ENCODE data around the gene SYNJ2. TPM values are rescaled to one million over a fixed set of nuclear protein-coding genes. Genes with fewer than 3 reads are reported as not detected.

The SYNJ2 gene
- total RNA-seq, 2 experiments from 2014 or later: 38.2 to 38.5 TPM

- Mint-ChIP-seq H3K36me3 (ENCODE audit: low read depth) (peaks cover 34% of the 10 kb centered on the region), H3K27me3 (ENCODE audit: low read depth) (no peaks in the 10 kb centered on the region), H3K9me3 (ENCODE audit: insufficient read depth) (no peaks in the 10 kb centered on the region), H3K27ac (no peak overlapping the region), H3K4me3 (no peak overlapping the region), H3K4me1 (ENCODE audit: low read depth) (peaks cover 54% of the 10 kb centered on the region)
- ChIA-PET POLR2A (interaction anchor here (0.6 to 0.7 kb wide), 2 partner anchors 11 to 16 kb away, joined by 3 to 5 read pairs; no protein-coding TSS in a partner anchor), CTCF (interaction anchor here (1.4 to 9.8 kb wide), 3 partner anchors 9 to 285 kb away, joined by 4 to 84 read pairs (median 4); no protein-coding TSS in a partner anchor)
- ATAC-seq (no peak), DNase-seq (no peak)
Measured at GRCh38 chr6:158042245-158042798, 60.7 kb downstream of the SYNJ2 start.

GRCh38 chr6:158043008-158043407, 61.3 kb downstream of the SYNJ2 start:
- POLR2A ChIA-PET: no interaction called here
- H3K9me3 Mint-ChIP-seq (ENCODE audit: insufficient read depth): no peaks in the 10 kb centered on the region
- H3K27ac Mint-ChIP-seq: no peak overlapping the region
- no peak for DNase-seq
- H3K36me3 Mint-ChIP-seq (ENCODE audit: low read depth): peaks cover 31% of the 10 kb centered on the region
- H3K4me1 Mint-ChIP-seq (ENCODE audit: low read depth): peaks cover 59% of the 10 kb centered on the region
- no peak overlapping the region for H3K4me3 Mint-ChIP-seq
- CTCF ChIA-PET: interaction anchor here (1.4 to 9.8 kb wide), 2 partner anchors 8 to 16 kb away, joined by 4 to 84 read pairs; no protein-coding TSS in a partner anchor
- no peak for ATAC-seq
- no peaks in the 10 kb centered on the region for H3K27me3 Mint-ChIP-seq (ENCODE audit: low read depth)

- DNase-seq: no peak
- H3K4me1 Mint-ChIP-seq (ENCODE audit: low read depth): peaks cover 57% of the 10 kb centered on the region
- ChIA-PET CTCF (interaction anchor here (9.8 kb wide), 1 partner anchor 16 kb away, joined by 84 read pairs; no protein-coding TSS in a partner anchor), POLR2A (interaction anchor here (0.6 kb wide), 1 partner anchor 157 kb away, joined by 3 read pairs; no protein-coding TSS in a partner anchor)
- peaks cover 27% of the 10 kb centered on the region for H3K36me3 Mint-ChIP-seq (ENCODE audit: low read depth)
- no peak overlapping the region for H3K27ac Mint-ChIP-seq
- no peaks in the 10 kb centered on the region for H3K27me3 Mint-ChIP-seq (ENCODE audit: low read depth)
- no peak overlapping the region for H3K4me3 Mint-ChIP-seq
- H3K9me3 Mint-ChIP-seq (ENCODE audit: insufficient read depth): no peaks in the 10 kb centered on the region
- ATAC-seq: no peak
Measured at GRCh38 chr6:158043586-158044524, 62.2 kb downstream of the SYNJ2 start.

DNA sequence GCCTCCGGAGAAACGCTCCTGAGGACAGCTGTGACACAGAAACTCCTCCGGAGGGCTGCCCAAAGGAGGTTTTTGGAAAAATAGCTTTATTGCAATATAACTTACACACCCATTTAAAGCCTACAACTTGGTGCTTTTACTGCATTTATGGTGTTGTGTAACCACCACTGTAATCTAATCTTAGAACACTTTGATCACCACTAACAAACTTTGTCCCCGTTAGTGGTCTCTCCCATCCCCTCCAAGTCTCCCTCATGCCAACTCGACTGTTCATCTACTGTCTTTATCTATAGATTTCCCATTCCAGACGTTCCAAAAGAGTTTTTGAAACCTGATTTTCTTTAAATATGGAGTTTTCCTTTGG, 62.8 kb downstream of the SYNJ2 start:
- Mint-ChIP-seq H3K27me3 (ENCODE audit: low read depth) (no peaks in the 10 kb centered on the region), H3K36me3 (ENCODE audit: low read depth) (peaks cover 28% of the 10 kb centered on the region), H3K4me1 (ENCODE audit: low read depth) (peaks cover 50% of the 10 kb centered on the region), H3K9me3 (ENCODE audit: insufficient read depth) (no peaks in the 10 kb centered on the region), H3K27ac (no peak overlapping the region), H3K4me3 (no peak overlapping the region)
- ChIA-PET CTCF (interaction anchor here (9.8 kb wide), 1 partner anchor 17 kb away, joined by 84 read pairs; no protein-coding TSS in a partner anchor), POLR2A (no interaction called here)
- DNase-seq: no peak
- ATAC-seq: no peak

GRCh38 chr6:158046201-158047126, 64.8 kb downstream of the SYNJ2 start:
- Mint-ChIP-seq H3K4me3 (peak overlapping the region; percentile 27), H3K36me3 (ENCODE audit: low read depth) (peaks cover 28% of the 10 kb centered on the region), H3K27me3 (ENCODE audit: low read depth) (no peaks in the 10 kb centered on the region), H3K4me1 (ENCODE audit: low read depth) (peaks cover 32% of the 10 kb centered on the region), H3K27ac (peak overlapping the region; percentile 82), H3K9me3 (ENCODE audit: insufficient read depth) (no peaks in the 10 kb centered on the region)
- ATAC-seq: peak; percentile 56
- ChIA-PET CTCF (interaction anchor here (0.8 to 9.8 kb wide), 7 partner anchors 15 to 284 kb away, joined by 3 to 84 read pairs (median 4); no protein-coding TSS in a partner anchor), POLR2A (interaction anchor here (0.8 to 1.7 kb wide), 5 partner anchors 9 to 65 kb away, joined by 3 to 9 read pairs (median 4); partner anchors contain the start of gene SYNJ2)
- peak; percentile 56 for DNase-seq

GRCh38 chr6:158047127-158047518, 65.5 kb downstream of the SYNJ2 start:
- Mint-ChIP-seq H3K27me3 (ENCODE audit: low read depth) (no peaks in the 10 kb centered on the region), H3K27ac (peak overlapping the region; percentile 82), H3K4me1 (ENCODE audit: low read depth) (peaks cover 32% of the 10 kb centered on the region), H3K4me3 (no peak overlapping the region), H3K9me3 (ENCODE audit: insufficient read depth) (no peaks in the 10 kb centered on the region), H3K36me3 (ENCODE audit: low read depth) (peaks cover 28% of the 10 kb centered on the region)
- ATAC-seq: peak; percentile 67
- DNase-seq: peak; percentile 75
- ChIA-PET POLR2A (interaction anchor here (1.1 to 1.7 kb wide), 4 partner anchors 8 to 66 kb away, joined by 3 to 9 read pairs (median 5); partner anchors contain the start of gene SYNJ2), CTCF (interaction anchor here (1.0 to 9.8 kb wide), 4 partner anchors 20 to 174 kb away, joined by 3 to 84 read pairs (median 14); no protein-coding TSS in a partner anchor)

DNA sequence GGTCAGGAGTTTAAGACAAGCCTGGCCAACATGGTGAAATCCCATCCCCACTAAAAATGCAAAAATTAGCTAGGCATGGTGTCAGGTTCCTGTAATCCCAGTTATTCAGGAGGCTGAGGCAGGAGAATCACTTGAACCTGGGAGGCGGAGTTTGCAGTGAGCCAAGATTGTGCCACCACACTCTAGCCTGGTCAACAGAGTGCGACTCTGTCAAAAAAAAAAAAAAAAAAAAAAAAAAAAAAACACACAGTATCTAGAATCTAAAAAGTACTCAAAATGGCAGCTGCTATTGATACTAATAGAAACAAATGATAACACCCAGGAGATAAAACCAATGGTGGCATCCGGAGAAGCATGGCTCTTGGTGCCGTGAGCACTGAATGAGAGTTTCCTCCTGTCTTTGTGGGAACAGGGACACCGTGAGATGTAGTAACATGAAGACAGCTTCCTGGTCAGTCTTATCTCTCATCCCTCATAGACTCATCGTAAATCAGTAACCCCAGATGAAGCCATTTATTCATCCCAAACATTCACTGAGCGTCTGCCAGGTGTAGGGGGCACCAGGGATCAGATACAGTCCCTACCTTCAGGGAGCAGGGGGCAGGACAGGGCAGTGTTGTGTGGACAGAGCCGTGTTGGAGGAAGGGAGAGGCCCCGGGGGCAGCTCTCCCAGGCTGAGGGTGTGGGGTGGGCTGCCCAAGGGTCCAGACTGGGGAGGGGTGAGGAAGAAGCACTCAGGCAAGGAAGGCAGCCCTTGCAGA, 66.1 kb downstream of the SYNJ2 start:
- H3K4me1 Mint-ChIP-seq (ENCODE audit: low read depth): peaks cover 32% of the 10 kb centered on the region
- peaks cover 28% of the 10 kb centered on the region for H3K36me3 Mint-ChIP-seq (ENCODE audit: low read depth)
- CTCF ChIA-PET: interaction anchor here (1.9 to 9.8 kb wide), 3 partner anchors 11 to 25 kb away, joined by 6 to 84 read pairs (median 24); no protein-coding TSS in a partner anchor
- H3K9me3 Mint-ChIP-seq (ENCODE audit: insufficient read depth): no peaks in the 10 kb centered on the region
- no peaks in the 10 kb centered on the region for H3K27me3 Mint-ChIP-seq (ENCODE audit: low read depth)
- ATAC-seq (no peak), DNase-seq (no peak)
- H3K4me3 Mint-ChIP-seq: no peak overlapping the region
- H3K27ac Mint-ChIP-seq: no peak overlapping the region
- POLR2A ChIA-PET: interaction anchor here (0.9 to 1.7 kb wide), 3 partner anchors 11 to 63 kb away, joined by 3 to 9 read pairs (median 3); no protein-coding TSS in a partner anchor

DNA sequence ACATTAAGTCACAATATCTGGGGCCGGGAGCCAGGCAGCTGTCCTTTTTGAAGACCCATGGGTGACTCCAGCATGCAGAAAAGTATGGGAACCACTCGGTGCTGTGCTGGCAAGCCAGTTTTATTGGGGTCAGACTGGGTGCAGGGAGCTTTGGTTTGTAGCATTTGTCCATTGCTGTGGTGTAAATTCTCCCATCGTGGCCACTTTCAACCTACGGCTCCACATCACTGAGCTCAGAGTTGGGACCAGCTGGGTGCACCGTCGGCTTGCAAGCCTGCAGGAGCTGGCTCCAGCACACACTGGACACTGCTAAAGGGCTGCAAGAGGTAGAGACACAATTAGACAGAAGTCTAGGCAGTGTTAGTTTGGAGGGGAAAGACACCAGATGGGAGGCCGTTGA, 66.9 kb downstream of the SYNJ2 start:
- H3K36me3 Mint-ChIP-seq (ENCODE audit: low read depth): peaks cover 26% of the 10 kb centered on the region
- no peak overlapping the region for H3K4me3 Mint-ChIP-seq
- H3K27me3 Mint-ChIP-seq (ENCODE audit: low read depth): no peaks in the 10 kb centered on the region
- peaks cover 32% of the 10 kb centered on the region for H3K4me1 Mint-ChIP-seq (ENCODE audit: low read depth)
- no peak overlapping the region for H3K27ac Mint-ChIP-seq
- no peaks in the 10 kb centered on the region for H3K9me3 Mint-ChIP-seq (ENCODE audit: insufficient read depth)
- CTCF ChIA-PET: interaction anchor here (0.8 to 9.8 kb wide), 4 partner anchors 10 to 53 kb away, joined by 3 to 84 read pairs (median 15); no protein-coding TSS in a partner anchor
- ATAC-seq (no peak), DNase-seq (no peak)
- POLR2A ChIA-PET: interaction anchor here (0.9 to 1.2 kb wide), 3 partner anchors 10 to 64 kb away, joined by 3 read pairs; no protein-coding TSS in a partner anchor

DNA sequence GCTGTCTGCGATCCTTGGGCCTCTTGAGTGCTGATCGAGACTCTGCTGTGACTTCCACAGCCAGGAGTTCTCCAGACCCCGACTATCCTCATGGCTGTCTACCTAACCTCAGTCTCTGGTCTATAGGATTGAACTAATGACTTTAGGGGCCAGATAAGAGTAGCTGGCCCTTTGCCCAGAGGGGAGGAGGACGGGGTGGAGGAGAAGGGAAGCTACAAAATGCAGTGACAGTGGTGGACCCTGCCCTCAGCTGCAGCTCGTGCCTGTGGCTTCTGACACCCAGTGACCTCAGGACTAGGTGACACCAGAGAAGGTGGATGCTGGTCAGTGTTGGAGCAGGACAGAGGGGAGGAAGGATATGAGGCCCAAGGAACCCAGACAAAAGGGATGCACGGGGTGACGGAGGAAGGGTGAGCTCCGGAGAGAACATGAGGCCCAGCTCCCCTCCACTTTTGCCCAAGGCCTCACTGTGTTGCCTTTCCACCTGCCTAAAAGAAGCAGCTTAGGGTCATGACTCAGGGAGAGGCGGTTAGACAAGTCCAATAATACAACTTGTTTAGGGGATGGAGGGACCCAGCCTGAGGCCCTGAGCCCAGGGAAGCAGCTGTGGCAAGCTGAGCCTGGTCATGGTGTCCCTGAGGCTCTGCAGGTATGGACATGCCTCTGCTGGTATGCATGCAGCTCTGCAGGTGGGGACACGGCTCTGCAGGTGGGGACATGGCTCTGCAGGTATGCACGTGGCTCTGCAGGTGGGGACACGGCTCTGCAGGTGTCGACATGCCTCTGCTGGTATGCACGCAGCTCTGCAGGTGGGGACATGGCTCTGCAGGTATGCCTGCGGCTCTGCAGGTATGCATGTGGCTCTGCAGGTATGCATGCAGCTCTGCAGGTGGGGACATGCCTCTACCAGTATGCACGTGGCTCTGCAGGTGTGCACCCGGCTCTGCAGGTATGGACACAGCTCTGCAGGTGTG, 67.7 kb downstream of the SYNJ2 start:
- ATAC-seq: no peak
- Mint-ChIP-seq H3K36me3 (ENCODE audit: low read depth) (peaks cover 24% of the 10 kb centered on the region), H3K4me1 (ENCODE audit: low read depth) (peaks cover 32% of the 10 kb centered on the region), H3K27ac (no peak overlapping the region), H3K9me3 (ENCODE audit: insufficient read depth) (no peaks in the 10 kb centered on the region), H3K27me3 (ENCODE audit: low read depth) (no peaks in the 10 kb centered on the region), H3K4me3 (no peak overlapping the region)
- no peak for DNase-seq
- ChIA-PET POLR2A (interaction anchor here (0.9 to 1.2 kb wide), 3 partner anchors 11 to 65 kb away, joined by 3 to 4 read pairs (median 3); no protein-coding TSS in a partner anchor), CTCF (interaction anchor here (0.8 to 9.8 kb wide), 4 partner anchors 9 to 52 kb away, joined by 3 to 84 read pairs (median 15); no protein-coding TSS in a partner anchor)

Data from activated CD8-positive, alpha-beta T cell treated with anti-CD3 and anti-CD28 coated beads, Interleukin-2, amount 10 ng/mL, durations not matched to agents 7 days and 5 days (primary cell).